HFF-Myc (cell line): ENCODE measurements around the gene MZF1.

Experiments used
- DNase-seq: peaks from one replicate; pipeline ENCODE4 v3.0.0-alpha.2; 2011; ENCODE audit warnings: low read depth; ENCODE audit errors: extremely low read depth
- H3K4me3 ChIP-seq: replicated peaks from 2 replicates; pipeline ENCODE4 v1.5.1; 2011; ENCODE audit warnings: low read depth, mild to moderate bottlenecking, control low read depth, low read length
- TF ChIP-seq, protein P1 (sequence below): IDR thresholded peaks from 2 replicates; pipeline ENCODE4 v1.5.1; 2012; ENCODE audit warnings: mild to moderate bottlenecking, low read depth, low read length, control low read depth; ENCODE audit errors: missing control alignments

The MZF1 gene

DNA sequence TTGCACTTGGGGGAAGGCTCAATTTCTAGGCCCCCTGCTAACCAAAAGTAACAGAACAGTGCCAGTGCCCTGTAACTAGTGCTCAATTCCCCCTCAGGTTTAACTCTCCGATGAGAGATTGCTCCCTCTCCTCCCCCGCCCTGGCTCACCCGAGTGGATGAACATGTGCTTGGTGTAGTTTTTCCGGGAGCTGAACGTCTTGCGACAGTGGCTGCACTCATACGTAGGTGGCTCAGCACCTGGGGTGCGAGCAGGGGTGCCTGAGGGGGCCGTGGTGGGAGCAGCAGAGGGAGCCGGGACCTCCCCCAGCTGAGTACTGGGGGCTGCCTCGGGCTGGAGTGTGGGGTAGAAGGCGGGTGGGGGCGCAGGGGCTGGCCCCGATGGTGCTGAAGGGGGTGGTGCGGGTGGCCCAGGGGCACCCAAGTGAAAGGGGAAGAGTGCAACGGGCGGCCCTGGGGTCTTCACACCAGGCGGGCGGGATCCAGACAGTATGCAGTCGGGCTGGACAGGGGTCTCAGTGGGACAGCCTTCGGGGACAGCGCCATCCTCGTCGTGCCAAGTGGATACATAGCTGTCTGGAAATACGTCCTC, 56.8 kb downstream of the MZF1 start:
- no peak overlapping the region for H3K4me3 ChIP-seq
- no peak for DNase-seq
- TF ChIP-seq, protein P1, sequence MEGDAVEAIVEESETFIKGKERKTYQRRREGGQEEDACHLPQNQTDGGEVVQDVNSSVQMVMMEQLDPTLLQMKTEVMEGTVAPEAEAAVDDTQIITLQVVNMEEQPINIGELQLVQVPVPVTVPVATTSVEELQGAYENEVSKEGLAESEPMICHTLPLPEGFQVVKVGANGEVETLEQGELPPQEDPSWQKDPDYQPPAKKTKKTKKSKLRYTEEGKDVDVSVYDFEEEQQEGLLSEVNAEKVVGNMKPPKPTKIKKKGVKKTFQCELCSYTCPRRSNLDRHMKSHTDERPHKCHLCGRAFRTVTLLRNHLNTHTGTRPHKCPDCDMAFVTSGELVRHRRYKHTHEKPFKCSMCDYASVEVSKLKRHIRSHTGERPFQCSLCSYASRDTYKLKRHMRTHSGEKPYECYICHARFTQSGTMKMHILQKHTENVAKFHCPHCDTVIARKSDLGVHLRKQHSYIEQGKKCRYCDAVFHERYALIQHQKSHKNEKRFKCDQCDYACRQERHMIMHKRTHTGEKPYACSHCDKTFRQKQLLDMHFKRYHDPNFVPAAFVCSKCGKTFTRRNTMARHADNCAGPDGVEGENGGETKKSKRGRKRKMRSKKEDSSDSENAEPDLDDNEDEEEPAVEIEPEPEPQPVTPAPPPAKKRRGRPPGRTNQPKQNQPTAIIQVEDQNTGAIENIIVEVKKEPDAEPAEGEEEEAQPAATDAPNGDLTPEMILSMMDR = no peak

DNA sequence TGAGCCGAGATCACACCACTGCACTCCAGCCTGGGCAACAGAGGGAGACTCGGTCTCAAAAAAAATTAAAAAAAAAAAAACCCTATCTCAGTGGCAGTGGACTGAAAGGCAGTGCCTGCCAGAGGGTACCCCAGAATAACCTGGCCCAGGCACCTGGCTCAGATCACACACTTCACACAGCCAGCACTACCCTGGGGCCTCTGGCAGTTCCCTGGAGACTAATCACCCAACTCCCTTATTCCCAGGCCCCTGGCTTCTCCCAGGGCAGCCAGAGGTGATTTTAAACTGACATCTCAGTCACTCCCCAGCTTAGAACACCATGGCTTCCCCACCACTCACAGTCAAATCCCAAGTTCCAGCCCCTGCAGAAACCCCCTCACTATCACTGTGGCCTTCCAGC, 57.9 kb downstream of the MZF1 start:
- H3K4me3 ChIP-seq = no peak overlapping the region
- DNase-seq = no peak
- TF ChIP-seq, protein P1 = no peak

GRCh38 chr19:58514564-58515022, 58.5 kb downstream of the MZF1 start:
- DNase-seq = no peak
- H3K4me3 ChIP-seq = peak overlapping the region; percentile 31
- TF ChIP-seq, protein P1 = no peak

DNA sequence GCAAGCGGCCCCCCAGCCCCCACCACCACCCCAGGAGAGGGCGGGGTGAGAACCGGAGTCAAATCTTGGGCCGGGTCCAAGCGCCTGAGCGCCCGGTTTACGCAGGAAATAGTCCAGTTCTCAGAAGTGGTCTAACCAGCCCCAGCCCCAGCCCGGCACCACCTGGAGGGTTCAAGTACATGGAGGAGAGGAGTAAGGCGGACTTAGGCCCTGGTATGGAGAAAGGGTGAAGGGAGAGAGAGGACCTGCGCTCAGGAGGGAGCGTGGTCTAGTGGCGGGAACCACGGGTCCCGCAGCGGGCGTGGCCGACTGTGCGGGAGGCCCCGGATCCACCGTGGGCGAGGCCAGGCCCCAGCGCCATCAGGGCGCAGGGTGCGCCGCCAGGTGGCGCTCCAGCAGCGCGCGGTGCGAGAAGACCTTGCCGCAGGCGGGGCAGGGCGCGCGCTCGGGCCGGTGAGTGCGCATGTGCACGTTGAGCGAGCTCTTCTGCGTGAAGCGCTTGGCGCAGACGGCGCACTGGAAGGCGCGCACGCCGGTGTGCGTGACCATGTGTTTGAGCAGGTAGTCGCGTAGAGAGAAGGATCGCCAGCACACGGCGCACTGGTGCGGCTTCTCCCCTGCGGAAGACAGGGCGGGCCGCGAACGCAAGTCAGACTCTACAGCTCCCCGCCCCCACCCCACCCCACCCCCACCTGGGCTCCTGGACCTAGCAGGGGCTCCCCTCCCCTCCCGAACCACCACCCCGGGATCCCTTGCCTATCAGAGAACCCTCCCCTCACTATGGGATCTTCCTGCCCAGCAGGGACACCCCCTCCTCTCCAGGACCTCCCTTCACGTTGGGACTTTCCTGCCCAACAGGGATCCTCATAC, 59.2 kb downstream of the MZF1 start:
- TF ChIP-seq, protein P1 = peak; percentile 64
- peak; percentile 25 for DNase-seq
- peak overlapping the region; percentile 31 for H3K4me3 ChIP-seq

DNA sequence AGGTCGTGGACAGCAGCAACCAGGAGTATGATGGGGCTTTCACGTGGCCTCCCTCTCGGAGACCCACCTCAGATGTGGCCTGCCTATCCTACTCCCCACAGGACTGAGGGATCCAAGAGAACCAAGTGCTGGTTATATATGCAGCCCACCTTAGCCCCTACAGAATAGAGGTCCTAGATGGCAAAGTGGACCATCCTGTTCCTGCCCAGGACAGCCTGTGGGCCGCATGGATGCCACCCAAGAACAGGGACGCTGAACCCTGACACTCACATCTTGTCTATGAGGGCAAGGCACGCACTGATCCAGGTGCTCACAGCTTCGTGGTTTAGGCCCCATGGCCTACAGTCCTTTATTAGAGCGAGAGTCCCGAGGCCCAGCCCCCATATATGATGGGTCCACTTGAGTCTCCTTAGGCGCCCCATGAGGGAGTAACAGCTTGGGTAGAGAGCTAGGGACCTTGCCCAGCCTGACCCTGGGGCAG, 59.9 kb downstream of the MZF1 start:
- TF ChIP-seq, protein P1 = no peak
- no peak overlapping the region for H3K4me3 ChIP-seq
- DNase-seq = no peak
